HepG2 (cell line): ENCODE measurements around the gene ZFAND2B. TPM values are rescaled to one million over a fixed set of nuclear protein-coding genes. Genes with fewer than 3 reads are reported as not detected.

Experiments used
- GABPA ChIP-seq, 2 experiments: IDR thresholded peaks; 2 replicates each; pipeline ENCODE4 v1.6.1; 2011 to 2016; ENCODE audit warnings: low read depth in 2 of 2, low read length in 1 of 2, missing biosample characterization in 1 of 2, missing genetic modification characterization in 1 of 2
- HINFP ChIP-seq: sonication (generic); formaldehyde crosslinking; IDR thresholded peaks from 2 replicates; pipeline ENCODE4 v1.4.0; 2020; ENCODE audit warnings: low read depth, mild to moderate bottlenecking, missing genetic modification reagents
- HNF4G ChIP-seq, 2 experiments: sonication (generic) in 1 of 2; formaldehyde crosslinking in 1 of 2; IDR thresholded peaks; 2 replicates each; pipeline versions ENCODE4 v1.4.0 to v1.6.1; 2011 to 2020; ENCODE audit warnings: borderline replicate concordance in 2 of 2, low read depth in 2 of 2, mild to moderate bottlenecking in 2 of 2, low read length in 1 of 2, missing genetic modification reagents in 1 of 2, moderate library complexity in 1 of 2
- NR2F6 ChIP-seq, 2 experiments: IDR thresholded peaks; 2 replicates each; pipeline ENCODE4 v1.6.1; 2016; ENCODE audit warnings: antibody characterized with exemption in 1 of 2, mild to moderate bottlenecking in 1 of 2
- NR3C1 ChIP-seq: sonication (generic); formaldehyde crosslinking; IDR thresholded peaks from 2 replicates; pipeline ENCODE4 v1.4.0; 2020; ENCODE audit warnings: missing genetic modification reagents
- NRL ChIP-seq: sonication (generic); formaldehyde crosslinking; IDR thresholded peaks from 2 replicates; pipeline ENCODE4 v1.5.0; 2020; ENCODE audit warnings: missing genetic modification reagents, mild to moderate bottlenecking, moderate library complexity, borderline replicate concordance
- ZNF253 ChIP-seq: sonication (generic); formaldehyde crosslinking; IDR thresholded peaks from 2 replicates; pipeline ENCODE4 v1.8.0; 2022; ENCODE audit warnings: mild to moderate bottlenecking, missing genetic modification reagents, borderline replicate concordance
- ZNF276 ChIP-seq: sonication (generic); formaldehyde crosslinking; IDR thresholded peaks from 2 replicates; pipeline ENCODE4 v1.4.0; 2020; ENCODE audit warnings: mild to moderate bottlenecking, low read depth, missing genetic modification reagents
- ZNF30 ChIP-seq: sonication (generic); formaldehyde crosslinking; IDR thresholded peaks from 2 replicates; pipeline ENCODE4 v1.5.0; 2020; ENCODE audit warnings: mild to moderate bottlenecking, missing genetic modification reagents
- ZNF430 ChIP-seq: sonication (generic); formaldehyde crosslinking; IDR thresholded peaks from 2 replicates; pipeline ENCODE4 v1.9.0; 2021; ENCODE audit warnings: mild to moderate bottlenecking, missing genetic modification reagents
- ZNF441 ChIP-seq: sonication (generic); formaldehyde crosslinking; IDR thresholded peaks from 2 replicates; pipeline ENCODE4 v1.7.0; 2021; ENCODE audit warnings: missing genetic modification reagents, borderline replicate concordance
- ZNF501 ChIP-seq: sonication (generic); formaldehyde crosslinking; IDR thresholded peaks from 2 replicates; pipeline ENCODE4 v1.5.1; 2020; ENCODE audit warnings: mild to moderate bottlenecking, moderate library complexity, missing genetic modification reagents
- ZNF629 ChIP-seq: sonication (generic); formaldehyde crosslinking; conservative IDR thresholded peaks from 2 replicates; pipeline ENCODE4 v1.5.0; 2020; ENCODE audit warnings: missing genetic modification reagents
- ZNF850 ChIP-seq: sonication (generic); formaldehyde crosslinking; conservative IDR thresholded peaks from 2 replicates; pipeline ENCODE4 v1.9.0; 2021; ENCODE audit warnings: mild to moderate bottlenecking, missing genetic modification reagents
- ZSCAN20 ChIP-seq: sonication (generic); formaldehyde crosslinking; IDR thresholded peaks from 2 replicates; pipeline ENCODE4 v1.4.0; 2020; ENCODE audit warnings: missing genetic modification reagents, mild to moderate bottlenecking, borderline replicate concordance
- polyA plus RNA-seq, 8 experiments: library from polyadenylated mRNA; depleted of rRNA in 3 of 8; stranded (reverse) in 7 of 8; unstranded in 1 of 8; fragments of >200 nt; fragmentation: Illumina TruSeq in 4 of 8; extraction: Trizol in 4 of 8; gene quantifications; 2 replicates each; pipeline versions ENCODE4 v1.2.1 to v1.2.3, GENCODE V29; 2011 to 2016; ENCODE audit warnings: low read depth in 4 of 8, missing spikeins in 1 of 8, mixed read lengths in 1 of 8; ENCODE audit not compliant: insufficient read depth in 1 of 8
- total RNA-seq, 5 experiments: library from RNA; depleted of rRNA; stranded (reverse); fragments of >200 nt; fragmentation: Illumina TruSeq; extraction: Trizol; gene quantifications; 2 replicates each; pipeline ENCODE4 v1.2.3, GENCODE V29; 2016; ENCODE audit warnings: low read depth in 1 of 5
- TF ChIP-seq, protein P1 (sequence below): IDR thresholded peaks from 2 replicates; pipeline ENCODE4 v1.6.1; 2018; ENCODE audit warnings: missing genetic modification reagents, mild to moderate bottlenecking, missing compliant biosample characterization

The ZFAND2B gene
- total and polyA plus RNA-seq, 2 of the 13 experiments (the other 11 are each of a cell fraction or from before 2014, with no cell fraction given): 53.3 to 115 TPM

DNA sequence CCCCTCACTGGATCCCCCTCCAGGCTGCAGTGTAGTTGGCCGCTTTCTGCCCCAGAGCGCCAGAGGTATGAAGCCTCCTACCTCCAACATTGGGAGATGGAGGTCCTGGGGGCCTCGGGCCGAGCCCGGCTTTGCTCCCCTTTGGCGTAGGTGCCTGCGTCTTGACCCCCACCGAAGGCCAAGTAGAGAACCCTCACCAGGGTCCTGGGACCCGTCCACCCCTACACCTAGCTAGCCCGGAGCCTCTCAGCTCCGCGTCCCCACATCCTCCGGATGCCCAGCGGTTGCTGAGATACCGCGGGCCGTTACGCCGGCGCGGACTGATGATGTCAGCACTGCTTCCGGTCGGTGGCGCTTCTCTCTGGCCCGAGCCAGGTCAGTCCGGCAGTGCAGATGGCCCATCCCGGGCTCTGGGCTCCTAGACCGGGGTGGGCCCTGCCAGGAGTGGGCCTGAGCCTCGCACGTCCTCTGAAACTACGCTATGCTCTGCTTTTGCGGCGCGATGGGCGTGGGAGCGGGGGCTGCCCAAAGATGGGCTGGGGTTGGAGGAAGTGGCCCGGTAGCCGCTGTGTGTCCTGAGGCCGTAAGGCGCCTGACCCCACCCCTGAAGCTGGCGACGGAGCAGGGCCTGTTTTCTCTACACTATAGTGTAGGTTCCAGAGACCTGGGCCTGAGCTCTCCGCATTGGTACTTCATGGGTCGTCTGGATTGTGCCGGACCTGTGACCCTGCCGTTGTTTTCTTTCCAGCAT lies 38.7 kb downstream of the ZFAND2B start, which contains the start of the genes GLB1L and STK16 (continued):
- TF ChIP-seq HINFP (peak; percentile 92), HNF4G (IDR thresholded peaks at IDR 0.05; ENCODE audit: borderline replicate concordance, low read depth, low read length) (no peak), HNF4G (CRISPR knock-in tag; IDR thresholded peaks at IDR 0.05; ENCODE audit: borderline replicate concordance, low read depth) (peak; percentile 59; the same call in 1 of the 2 replicates), ZNF430 (CRISPR knock-in tag) (peak; percentile 91), ZNF253 (no peak), ZSCAN20 (CRISPR knock-in tag) (peak; percentile 90), ZNF276 (CRISPR knock-in tag) (no peak; the same call in 1 of the 2 replicates), ZNF501 (CRISPR knock-in tag) (peak; percentile 99), ZNF30 (CRISPR knock-in tag) (no peak), NR2F6 (IDR thresholded peaks at IDR 0.05) (peak; percentile 55; the same call in 1 of the 2 replicates), NR2F6 (CRISPR knock-in tag; IDR thresholded peaks at IDR 0.05) (peak; percentile 44; the same call in 1 of the 2 replicates), ZNF441 (CRISPR knock-in tag) (no peak), GABPA (IDR thresholded peaks at IDR 0.05; ENCODE audit: low read depth, low read length) (no peak), GABPA (CRISPR knock-in tag; IDR thresholded peaks at IDR 0.05; ENCODE audit: low read depth) (peak; percentile 99), NRL (CRISPR knock-in tag) (peak; percentile 97), NR3C1 (CRISPR knock-in tag) (no peak), ZNF850 (CRISPR knock-in tag) (peak; percentile 95), ZNF629 (0 out of 2 replicates have a peak, but pooled peaks have one; percentile 25)
- TF ChIP-seq, protein P1, sequence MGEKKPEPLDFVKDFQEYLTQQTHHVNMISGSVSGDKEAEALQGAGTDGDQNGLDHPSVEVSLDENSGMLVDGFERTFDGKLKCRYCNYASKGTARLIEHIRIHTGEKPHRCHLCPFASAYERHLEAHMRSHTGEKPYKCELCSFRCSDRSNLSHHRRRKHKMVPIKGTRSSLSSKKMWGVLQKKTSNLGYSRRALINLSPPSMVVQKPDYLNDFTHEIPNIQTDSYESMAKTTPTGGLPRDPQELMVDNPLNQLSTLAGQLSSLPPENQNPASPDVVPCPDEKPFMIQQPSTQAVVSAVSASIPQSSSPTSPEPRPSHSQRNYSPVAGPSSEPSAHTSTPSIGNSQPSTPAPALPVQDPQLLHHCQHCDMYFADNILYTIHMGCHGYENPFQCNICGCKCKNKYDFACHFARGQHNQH (CRISPR knock-in tag): peak; percentile 94
